Natural killer cell (primary cell): ENCODE results near the gene DYRK3. TPM values are rescaled to one million over a fixed set of nuclear protein-coding genes. Genes with fewer than 3 reads are reported as not detected.

Source experiments
- ATAC-seq, 3 donors: fragments of 150-1000 bp in 2 of 3; fragments of 200-7000 bp in 1 of 3; cut with Tn5 transposase; 1 replicate in 1 of 3; 2 replicates in 2 of 3; pipeline ENCODE4 v1.10.0; 2021; ENCODE audit warnings: mild to moderate bottlenecking in 2 of 3, moderate library complexity in 2 of 3
- DNase-seq, 2 donors: peaks; one replicate each; pipeline versions ENCODE4 v3.0.0 to v3.0.0-alpha.2; 2013 to 2021; ENCODE audit warnings: mixed read lengths in 1 of 2
- H3K27ac ChIP-seq: one replicate; pipeline ENCODE4 v1.5.1; 2013; ENCODE audit warnings: mild to moderate bottlenecking, low read length
- H3K27me3 ChIP-seq: one replicate; pipeline ENCODE4 v1.6.1; 2013; ENCODE audit warnings: low read length; ENCODE audit not compliant: control insufficient read depth, insufficient read depth
- H3K36me3 ChIP-seq: one replicate; pipeline ENCODE4 v1.6.1; 2013; ENCODE audit warnings: low read length; ENCODE audit not compliant: control insufficient read depth, insufficient read depth
- H3K4me1 ChIP-seq: one replicate; pipeline ENCODE4 v1.6.1; 2013; ENCODE audit warnings: low read length; ENCODE audit not compliant: control insufficient read depth, insufficient read depth
- H3K4me3 ChIP-seq: one replicate; pipeline ENCODE4 v1.5.1; 2013; ENCODE audit warnings: low read length
- H3K9me3 ChIP-seq: one replicate; pipeline ENCODE4 v1.6.1; 2013; ENCODE audit warnings: low read length; ENCODE audit not compliant: control insufficient read depth, insufficient read depth
- H3K27ac Mint-ChIP-seq, 2 donors: one replicate each; pipeline ENCODE4 v1.8.0; 2022; ENCODE audit warnings: mild to moderate bottlenecking in 2 of 2, mixed read lengths in 2 of 2, moderate library complexity in 1 of 2
- H3K27me3 Mint-ChIP-seq, 2 donors: one replicate each; pipeline ENCODE4 v1.8.0; 2022; ENCODE audit warnings: low read depth in 2 of 2, mixed read lengths in 2 of 2
- H3K36me3 Mint-ChIP-seq: one replicate; pipeline ENCODE4 v1.8.0; 2022; ENCODE audit warnings: mixed read lengths
- H3K4me1 Mint-ChIP-seq, 2 donors: one replicate each; pipeline ENCODE4 v1.8.0; 2022; ENCODE audit warnings: mixed read lengths in 2 of 2
- H3K4me3 Mint-ChIP-seq: one replicate; pipeline ENCODE4 v1.8.0; 2022; ENCODE audit warnings: mild to moderate bottlenecking, moderate library complexity, mixed read lengths
- H3K9me3 Mint-ChIP-seq, 2 donors: one replicate each; pipeline ENCODE4 v1.8.0; 2022; ENCODE audit warnings: mixed read lengths in 2 of 2
- WGBS: methylation state at CpG from one replicate; pipeline ENCODE4 v1.1.7; 2013; ENCODE audit warnings: missing lambda C conversion rate; ENCODE audit not compliant: insufficient coverage; 5-methylcytosine and 5-hydroxymethylcytosine counted together
- intact Hi-C: fragments of 100-400 bp; cut with micrococcal nuclease; formaldehyde crosslinking; loops from one replicate; pipeline ENCODE4 v1.14.2; 2022
- total RNA-seq, 4 donors: library from RNA; stranded (reverse); fragments of 120-200 nt in 1 of 4; gene quantifications; one replicate each; pipeline versions ENCODE4 v1.2.3 to v1.2.4, GENCODE V29; 2013 to 2022
- TF ChIP-seq, protein P1 (sequence below): fragments of 200-600 bp; IDR thresholded peaks from one replicate; pipeline ENCODE4 v1.8.0; 2022; ENCODE audit warnings: antibody characterized with exemption

DYRK3 gene
- total RNA-seq, 3 donors from 2014 or later (not counting 1 experiment from before 2014, with no cell fraction given): 0.16 to 0.66 (median 0.43) TPM

GRCh38 chr1:206658264-206658980 is 23.1 kb downstream of the DYRK3 start:
- H3K4me1 Mint-ChIP-seq: peaks cover 7 to 9% of the 10 kb centered on the region in 2 donors
- peaks cover 25 to 37% of the 10 kb centered on the region in 2 donors for H3K27me3 Mint-ChIP-seq
- no peaks in the 10 kb centered on the region for H3K36me3 Mint-ChIP-seq
- H3K4me3 Mint-ChIP-seq: no peak overlapping the region
- Histone ChIP-seq H3K4me1 (peaks cover 7% of the 10 kb centered on the region), H3K4me3 (no peak overlapping the region), H3K36me3 (no peaks in the 10 kb centered on the region), H3K9me3 (no peaks in the 10 kb centered on the region), H3K27me3 (peaks cover 5% of the 10 kb centered on the region), H3K27ac (no peak overlapping the region)
- no peaks in the 10 kb centered on the region for H3K9me3 Mint-ChIP-seq
- 19% methylated on average over 22 of the region's 22 CpGs for WGBS
- DNase-seq (peak; percentile 57 to 72), ATAC-seq (peak; percentile 86 to 88 (median 88))
- TF ChIP-seq, protein P1, sequence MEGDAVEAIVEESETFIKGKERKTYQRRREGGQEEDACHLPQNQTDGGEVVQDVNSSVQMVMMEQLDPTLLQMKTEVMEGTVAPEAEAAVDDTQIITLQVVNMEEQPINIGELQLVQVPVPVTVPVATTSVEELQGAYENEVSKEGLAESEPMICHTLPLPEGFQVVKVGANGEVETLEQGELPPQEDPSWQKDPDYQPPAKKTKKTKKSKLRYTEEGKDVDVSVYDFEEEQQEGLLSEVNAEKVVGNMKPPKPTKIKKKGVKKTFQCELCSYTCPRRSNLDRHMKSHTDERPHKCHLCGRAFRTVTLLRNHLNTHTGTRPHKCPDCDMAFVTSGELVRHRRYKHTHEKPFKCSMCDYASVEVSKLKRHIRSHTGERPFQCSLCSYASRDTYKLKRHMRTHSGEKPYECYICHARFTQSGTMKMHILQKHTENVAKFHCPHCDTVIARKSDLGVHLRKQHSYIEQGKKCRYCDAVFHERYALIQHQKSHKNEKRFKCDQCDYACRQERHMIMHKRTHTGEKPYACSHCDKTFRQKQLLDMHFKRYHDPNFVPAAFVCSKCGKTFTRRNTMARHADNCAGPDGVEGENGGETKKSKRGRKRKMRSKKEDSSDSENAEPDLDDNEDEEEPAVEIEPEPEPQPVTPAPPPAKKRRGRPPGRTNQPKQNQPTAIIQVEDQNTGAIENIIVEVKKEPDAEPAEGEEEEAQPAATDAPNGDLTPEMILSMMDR: peak; percentile 94
- intact Hi-C loops: loop anchor here (1.0 kb wide), 1 partner anchor 150 kb away; no protein-coding TSS in a partner anchor
- no peak overlapping the region for H3K27ac Mint-ChIP-seq

- Histone ChIP-seq H3K36me3 (no peaks in the 10 kb centered on the region), H3K9me3 (no peaks in the 10 kb centered on the region), H3K27ac (no peak overlapping the region), H3K27me3 (peaks cover 8% of the 10 kb centered on the region), H3K4me3 (no peak overlapping the region), H3K4me1 (peaks cover 12% of the 10 kb centered on the region)
- no peak overlapping the region for H3K27ac Mint-ChIP-seq
- TF ChIP-seq, protein P1: no peak
- H3K4me3 Mint-ChIP-seq: no peak overlapping the region
- ATAC-seq (no peak), DNase-seq (no peak)
- no peaks in the 10 kb centered on the region for H3K36me3 Mint-ChIP-seq
- intact Hi-C loops: loop anchor here (1.0 kb wide), 1 partner anchor 149 kb away; no protein-coding TSS in a partner anchor
- H3K4me1 Mint-ChIP-seq: peaks cover 12 to 14% of the 10 kb centered on the region in 2 donors
- no peaks in the 10 kb centered on the region for H3K9me3 Mint-ChIP-seq
- H3K27me3 Mint-ChIP-seq: peaks cover 22 to 39% of the 10 kb centered on the region in 2 donors
- 82% methylated on average over 7 of the region's 7 CpGs for WGBS
Measured at GRCh38 chr1:206658981-206659273, 23.6 kb downstream of the DYRK3 start.

DNA sequence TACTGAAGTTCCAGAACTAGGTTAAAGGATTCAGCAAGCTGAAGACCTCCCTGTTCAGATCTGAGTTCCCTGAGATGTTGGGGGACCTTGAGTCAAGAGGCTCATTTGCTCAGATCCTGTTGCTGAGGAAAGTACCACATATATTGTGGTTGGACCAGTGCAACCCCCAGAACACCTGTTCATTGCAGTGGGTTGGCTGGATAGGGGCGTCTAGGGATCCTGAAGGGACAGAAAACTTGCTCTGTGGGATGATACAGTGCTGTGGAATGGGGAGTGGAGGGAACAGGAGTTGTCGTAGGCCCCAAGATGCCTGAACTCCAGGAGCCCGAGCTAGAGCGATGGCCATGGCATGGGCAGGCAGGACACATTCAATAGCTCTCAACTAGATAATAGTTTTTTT is 24.8 kb downstream of the DYRK3 start:
- Histone ChIP-seq H3K9me3 (no peaks in the 10 kb centered on the region), H3K27ac (no peak overlapping the region), H3K4me1 (peaks cover 20% of the 10 kb centered on the region), H3K36me3 (no peaks in the 10 kb centered on the region), H3K4me3 (no peak overlapping the region), H3K27me3 (peaks cover 8% of the 10 kb centered on the region)
- Mint-ChIP-seq H3K36me3 (no peaks in the 10 kb centered on the region), H3K4me1 (peaks cover 16 to 18% of the 10 kb centered on the region in 2 donors), H3K27ac (no peak overlapping the region), H3K27me3 (peaks cover 22 to 39% of the 10 kb centered on the region in 2 donors), H3K4me3 (no peak overlapping the region), H3K9me3 (no peaks in the 10 kb centered on the region)
- 78% methylated on average over 3 of the region's 4 CpGs for WGBS
- DNase-seq (no peak), ATAC-seq (no peak)
- TF ChIP-seq, protein P1: no peak
- intact Hi-C loops: loop anchor here (10.0 kb wide), 1 partner anchor 55 kb away; no protein-coding TSS in a partner anchor
